GM20431 (cell line): Measurements from ENCODE around the gene FANK1.
"Not testable (repeated sequence)": the region's sequence is repeated elsewhere in the genome, so short reads cannot be mapped to it uniquely, and the experiment has no call there.

Experiments used
- in situ Hi-C: fragments of 300-500 bp; cut with MseI, MboI; formaldehyde crosslinking; loops from one replicate; pipeline ENCODE4 v1.15.0; 2020; ENCODE audit warnings: low sequenced_read_pairs; ENCODE audit not compliant: unreplicated experiment

Gene FANK1

GRCh38 chr10:125926247-125926646, 29.9 kb downstream of the FANK1 start:
- in situ Hi-C loops, result no loop called here

- in situ Hi-C loops, result not testable (repeated sequence)
Observed at GRCh38 chr10:125927265-125927664, 30.9 kb downstream of the FANK1 start.

GRCh38 chr10:125928928-125929585, 32.7 kb downstream of the FANK1 start:
- in situ Hi-C loops, result no loop called here

GRCh38 chr10:125929618-125930017, 33.3 kb downstream of the FANK1 start:
- in situ Hi-C loops, result no loop called here

GRCh38 chr10:125933693-125934092, 37.3 kb downstream of the FANK1 start:
- in situ Hi-C loops, result no loop called here

- in situ Hi-C loops, result no loop called here
Observed at GRCh38 chr10:125936331-125936730, 40.0 kb downstream of the FANK1 start.

GRCh38 chr10:125940515-125940914, 44.2 kb downstream of the FANK1 start:
- in situ Hi-C loops, result no loop called here

- in situ Hi-C loops, result no loop called here
Observed at GRCh38 chr10:125951290-125951689, 54.9 kb downstream of the FANK1 start.

GRCh38 chr10:125953778-125954385, 57.5 kb downstream of the FANK1 start:
- in situ Hi-C loops, result no loop called here

GRCh38 chr10:125955766-125956165, 59.4 kb downstream of the FANK1 start:
- in situ Hi-C loops, result no loop called here

- in situ Hi-C loops, result no loop called here
Observed at GRCh38 chr10:125961743-125962142, 65.4 kb downstream of the FANK1 start.

GRCh38 chr10:125962200-125962599, 65.8 kb downstream of the FANK1 start:
- in situ Hi-C loops, result no loop called here

- in situ Hi-C loops, result no loop called here
Observed at GRCh38 chr10:125964558-125964957, 68.2 kb downstream of the FANK1 start.

- in situ Hi-C loops, result no loop called here
Observed at GRCh38 chr10:125967533-125967932, 71.2 kb downstream of the FANK1 start.

GRCh38 chr10:125970077-125970630, 73.8 kb downstream of the FANK1 start:
- in situ Hi-C loops, result not testable (repeated sequence)

GRCh38 chr10:125976960-125977605, 80.7 kb downstream of the FANK1 start:
- in situ Hi-C loops, result loop anchor here (25.0 kb wide), 1 partner anchor 1885 kb away; no protein-coding TSS in a partner anchor

- in situ Hi-C loops, result loop anchor here (25.0 kb wide), 1 partner anchor 1882 kb away; no protein-coding TSS in a partner anchor
Observed at GRCh38 chr10:125979976-125980375, 83.6 kb downstream of the FANK1 start.

GRCh38 chr10:125980521-125981035, 84.2 kb downstream of the FANK1 start:
- in situ Hi-C loops, result loop anchor here (25.0 kb wide), 1 partner anchor 1882 kb away; no protein-coding TSS in a partner anchor

GRCh38 chr10:125982260-125982948, 86.0 kb downstream of the FANK1 start:
- in situ Hi-C loops, result loop anchor here (25.0 kb wide), 1 partner anchor 1880 kb away; no protein-coding TSS in a partner anchor

- in situ Hi-C loops, result loop anchor here (25.0 kb wide), 1 partner anchor 1879 kb away; no protein-coding TSS in a partner anchor
Observed at GRCh38 chr10:125983161-125983560, 86.8 kb downstream of the FANK1 start.
